ENCODE measurements around the gene SLIRP.

Gene SLIRP

GRCh38 chr14:77682158-77682553 is 25.7 kb upstream of the SLIRP start:
- TF ChIP-seq, protein P1, sequence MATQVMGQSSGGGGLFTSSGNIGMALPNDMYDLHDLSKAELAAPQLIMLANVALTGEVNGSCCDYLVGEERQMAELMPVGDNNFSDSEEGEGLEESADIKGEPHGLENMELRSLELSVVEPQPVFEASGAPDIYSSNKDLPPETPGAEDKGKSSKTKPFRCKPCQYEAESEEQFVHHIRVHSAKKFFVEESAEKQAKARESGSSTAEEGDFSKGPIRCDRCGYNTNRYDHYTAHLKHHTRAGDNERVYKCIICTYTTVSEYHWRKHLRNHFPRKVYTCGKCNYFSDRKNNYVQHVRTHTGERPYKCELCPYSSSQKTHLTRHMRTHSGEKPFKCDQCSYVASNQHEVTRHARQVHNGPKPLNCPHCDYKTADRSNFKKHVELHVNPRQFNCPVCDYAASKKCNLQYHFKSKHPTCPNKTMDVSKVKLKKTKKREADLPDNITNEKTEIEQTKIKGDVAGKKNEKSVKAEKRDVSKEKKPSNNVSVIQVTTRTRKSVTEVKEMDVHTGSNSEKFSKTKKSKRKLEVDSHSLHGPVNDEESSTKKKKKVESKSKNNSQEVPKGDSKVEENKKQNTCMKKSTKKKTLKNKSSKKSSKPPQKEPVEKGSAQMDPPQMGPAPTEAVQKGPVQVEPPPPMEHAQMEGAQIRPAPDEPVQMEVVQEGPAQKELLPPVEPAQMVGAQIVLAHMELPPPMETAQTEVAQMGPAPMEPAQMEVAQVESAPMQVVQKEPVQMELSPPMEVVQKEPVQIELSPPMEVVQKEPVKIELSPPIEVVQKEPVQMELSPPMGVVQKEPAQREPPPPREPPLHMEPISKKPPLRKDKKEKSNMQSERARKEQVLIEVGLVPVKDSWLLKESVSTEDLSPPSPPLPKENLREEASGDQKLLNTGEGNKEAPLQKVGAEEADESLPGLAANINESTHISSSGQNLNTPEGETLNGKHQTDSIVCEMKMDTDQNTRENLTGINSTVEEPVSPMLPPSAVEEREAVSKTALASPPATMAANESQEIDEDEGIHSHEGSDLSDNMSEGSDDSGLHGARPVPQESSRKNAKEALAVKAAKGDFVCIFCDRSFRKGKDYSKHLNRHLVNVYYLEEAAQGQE (tag by site-specific recombination; IDR thresholded peaks at IDR 0.05) = no peak
- TF ChIP-seq ZNF785 (tag by site-specific recombination; IDR thresholded peaks at IDR 0.05) (no peak), GFI1B (tag by site-specific recombination; IDR thresholded peaks at IDR 0.05) (no peak), ZSCAN23 (tag by site-specific recombination; IDR thresholded peaks at IDR 0.05) (no peak), ZNF311 (tag by site-specific recombination; IDR thresholded peaks at IDR 0.05; ENCODE audit: borderline replicate concordance) (no peak), ZNF26 (tag by site-specific recombination; IDR thresholded peaks at IDR 0.05) (no peak), ZNF354C (tag by site-specific recombination; IDR thresholded peaks at IDR 0.05; ENCODE audit: borderline replicate concordance, low read depth) (no peak), ZNF341 (tag by site-specific recombination; IDR thresholded peaks at IDR 0.05; ENCODE audit: low read depth) (no peak), GLIS2 (tag by site-specific recombination; IDR thresholded peaks at IDR 0.05) (no peak), ZNF837 (tag by site-specific recombination; IDR thresholded peaks at IDR 0.05) (no peak), ZNF670 (tag by site-specific recombination; IDR thresholded peaks at IDR 0.05; ENCODE audit: low read depth) (no peak), ZIC2 (tag by site-specific recombination; IDR thresholded peaks at IDR 0.05) (no peak), CTCF (tag by site-specific recombination; IDR thresholded peaks at IDR 0.05) (no peak), ZNF521 (tag by site-specific recombination; IDR thresholded peaks at IDR 0.05) (no peak), OSR2 (tag by site-specific recombination; IDR thresholded peaks at IDR 0.05) (no peak), ZNF792 (tag by site-specific recombination; IDR thresholded peaks at IDR 0.05) (no peak), ZNF768 (tag by site-specific recombination; IDR thresholded peaks at IDR 0.05) (no peak), MYNN (tag by site-specific recombination; IDR thresholded peaks at IDR 0.05; ENCODE audit: borderline replicate concordance) (no peak), ZBTB26 (tag by site-specific recombination; optimal IDR thresholded peaks at IDR 0.05) (no peak)
- TF ChIP-seq, protein P2, sequence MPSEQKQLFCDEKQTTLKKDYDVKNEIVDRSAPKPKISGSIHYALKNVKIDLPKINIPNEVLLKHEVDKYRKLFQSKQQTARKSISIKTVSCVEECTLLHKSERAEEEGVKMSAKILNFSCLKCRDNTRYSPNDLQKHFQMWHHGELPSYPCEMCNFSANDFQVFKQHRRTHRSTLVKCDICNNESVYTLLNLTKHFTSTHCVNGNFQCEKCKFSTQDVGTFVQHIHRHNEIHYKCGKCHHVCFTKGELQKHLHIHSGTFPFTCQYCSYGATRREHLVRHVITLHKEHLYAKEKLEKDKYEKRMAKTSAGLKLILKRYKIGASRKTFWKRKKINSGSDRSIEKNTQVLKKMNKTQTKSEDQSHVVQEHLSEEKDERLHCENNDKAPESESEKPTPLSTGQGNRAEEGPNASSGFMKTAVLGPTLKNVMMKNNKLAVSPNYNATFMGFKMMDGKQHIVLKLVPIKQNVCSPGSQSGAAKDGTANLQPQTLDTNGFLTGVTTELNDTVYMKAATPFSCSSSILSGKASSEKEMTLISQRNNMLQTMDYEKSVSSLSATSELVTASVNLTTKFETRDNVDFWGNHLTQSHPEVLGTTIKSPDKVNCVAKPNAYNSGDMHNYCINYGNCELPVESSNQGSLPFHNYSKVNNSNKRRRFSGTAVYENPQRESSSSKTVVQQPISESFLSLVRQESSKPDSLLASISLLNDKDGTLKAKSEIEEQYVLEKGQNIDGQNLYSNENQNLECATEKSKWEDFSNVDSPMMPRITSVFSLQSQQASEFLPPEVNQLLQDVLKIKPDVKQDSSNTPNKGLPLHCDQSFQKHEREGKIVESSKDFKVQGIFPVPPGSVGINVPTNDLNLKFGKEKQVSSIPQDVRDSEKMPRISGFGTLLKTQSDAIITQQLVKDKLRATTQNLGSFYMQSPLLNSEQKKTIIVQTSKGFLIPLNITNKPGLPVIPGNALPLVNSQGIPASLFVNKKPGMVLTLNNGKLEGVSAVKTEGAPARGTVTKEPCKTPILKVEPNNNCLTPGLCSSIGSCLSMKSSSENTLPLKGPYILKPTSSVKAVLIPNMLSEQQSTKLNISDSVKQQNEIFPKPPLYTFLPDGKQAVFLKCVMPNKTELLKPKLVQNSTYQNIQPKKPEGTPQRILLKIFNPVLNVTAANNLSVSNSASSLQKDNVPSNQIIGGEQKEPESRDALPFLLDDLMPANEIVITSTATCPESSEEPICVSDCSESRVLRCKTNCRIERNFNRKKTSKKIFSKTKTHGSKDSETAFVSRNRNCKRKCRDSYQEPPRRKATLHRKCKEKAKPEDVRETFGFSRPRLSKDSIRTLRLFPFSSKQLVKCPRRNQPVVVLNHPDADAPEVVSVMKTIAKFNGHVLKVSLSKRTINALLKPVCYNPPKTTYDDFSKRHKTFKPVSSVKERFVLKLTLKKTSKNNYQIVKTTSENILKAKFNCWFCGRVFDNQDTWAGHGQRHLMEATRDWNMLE (tag by site-specific recombination; conservative IDR thresholded peaks at IDR 0.05; ENCODE audit: low read depth) = no peak
- peaks cover 27 to 45% of the 10 kb centered on the region in 2 experiments for H3K36me3 ChIP-seq (ENCODE audit: control insufficient read depth in 2 of 2, insufficient read depth in 1 of 2, low read length in 2 of 2)
- POLR2A ChIA-PET = no interaction called here
- H3K9me3 ChIP-seq (ENCODE audit: control insufficient read depth, insufficient read depth, low read depth, low read length) = no peaks in the 10 kb centered on the region
- no peak overlapping the region for H3K4me3 ChIP-seq (ENCODE audit: low read depth, low read length)
- CTCF ChIA-PET = interaction anchor here (0.5 kb wide), 1 partner anchor 484 kb away, joined by 3 read pairs; no protein-coding TSS in a partner anchor
- no peaks in the 10 kb centered on the region for H3K4me1 ChIP-seq (ENCODE audit: control insufficient read depth, insufficient read depth, low read length)
- no peak overlapping the region for H3K27ac ChIP-seq (ENCODE audit: extremely low read depth, low read depth, low read length)

All from HEK293 (cell line).